PC-3 (cell line): ENCODE measurements around the gene YBX2. TPM values are rescaled to one million over a fixed set of nuclear protein-coding genes. Genes with fewer than 3 reads are reported as not detected.

Source experiments
- ATAC-seq: fragments of 200-7000 bp; cut with Tn5 transposase; 2 replicates; pipeline ENCODE4 v1.9.1; 2020; ENCODE audit warnings: mild to moderate bottlenecking, moderate library complexity
- BruUV-seq: library from RNA; stranded (reverse); fragments of 400-500 nt; replicated peaks from 2 replicates; lab custom pipeline; 2021; lab: Mats Ljungman, UMichigan
- CTCF ChIA-PET: fragments of 300-600 bp; sonication (Branson Sonifier 250); formaldehyde crosslinking; loops from one replicate; lab custom pipeline; 2022; ENCODE audit warnings: antibody characterized with exemption; lab: Charles Lee
- POLR2A ChIA-PET: fragments of 300-600 bp; sonication (Branson Sonifier 250); formaldehyde crosslinking; loops from one replicate; lab custom pipeline; 2022; ENCODE audit warnings: antibody characterized with exemption; ENCODE audit not compliant: unreplicated experiment; lab: Charles Lee
- DNase-seq: peaks from one replicate; pipeline ENCODE4 v3.0.0-alpha.2; 2015
- H2AFZ ChIP-seq: fragments of 300-600 bp; sonication (generic); 2 replicates; pipeline ENCODE4 v1.6.0; 2016; ENCODE audit warnings: antibody characterized with exemption, low read length
- H3F3A ChIP-seq: fragments of 300-600 bp; sonication (generic); one replicate; pipeline ENCODE4 v1.6.0; 2017; ENCODE audit warnings: antibody characterized with exemption, low read length, control low read depth, mild to moderate bottlenecking; ENCODE audit not compliant: unreplicated experiment
- H3K27ac ChIP-seq: fragments of 300-600 bp; sonication (generic); 2 replicates; pipeline ENCODE4 v1.5.1; 2016; ENCODE audit warnings: mild to moderate bottlenecking, low read length
- H3K27me3 ChIP-seq: fragments of 300-600 bp; sonication (generic); 2 replicates; pipeline ENCODE4 v1.6.1; 2016; ENCODE audit warnings: low read length, mixed read lengths
- H3K36me3 ChIP-seq: fragments of 300-600 bp; sonication (generic); 2 replicates; pipeline ENCODE4 v1.6.1; 2016; ENCODE audit warnings: low read depth, mixed run types, low read length, mixed read lengths
- H3K4me1 ChIP-seq: fragments of 300-600 bp; sonication (generic); 2 replicates; pipeline ENCODE4 v1.5.1; 2016; ENCODE audit warnings: low read length; ENCODE audit not compliant: insufficient read depth
- H3K4me2 ChIP-seq: fragments of 300-600 bp; sonication (generic); 2 replicates; pipeline ENCODE4 v1.6.0; 2016; ENCODE audit warnings: low read length
- H3K4me3 ChIP-seq: fragments of 300-600 bp; sonication (generic); 2 replicates; pipeline ENCODE4 v1.5.1; 2016; ENCODE audit warnings: mild to moderate bottlenecking, low read length, mixed read lengths
- H3K79me2 ChIP-seq: fragments of 300-600 bp; sonication (generic); 2 replicates; pipeline ENCODE4 v1.6.1; 2017; ENCODE audit warnings: low read length, mixed read lengths
- H3K9ac ChIP-seq: fragments of 300-600 bp; sonication (generic); 2 replicates; pipeline ENCODE4 v1.6.0; 2016; ENCODE audit warnings: mild to moderate bottlenecking, low read length
- H3K9me2 ChIP-seq: fragments of 300-600 bp; sonication (generic); replicated peaks from 2 replicates; pipeline ENCODE4 v1.6.1; 2016; ENCODE audit warnings: mixed run types, low read length, mixed read lengths
- H3K9me3 ChIP-seq: fragments of 300-600 bp; sonication (generic); 2 replicates; pipeline ENCODE4 v1.6.1; 2016; ENCODE audit warnings: low read length, mixed read lengths
- H4K20me1 ChIP-seq: fragments of 300-600 bp; sonication (generic); 2 replicates; pipeline ENCODE4 v1.6.1; 2016; ENCODE audit warnings: low read length, mixed read lengths
- CTCF ChIP-seq: fragments of 300-600 bp; sonication (generic); conservative IDR thresholded peaks from 2 replicates; pipeline ENCODE4 v1.5.1; 2017; ENCODE audit warnings: antibody characterized with exemption, low read depth, mild to moderate bottlenecking, low read length
- EZH2 ChIP-seq: fragments of 300-600 bp; sonication (generic); IDR thresholded peaks from one replicate; pipeline ENCODE4 v1.6.1; 2017; ENCODE audit warnings: antibody characterized with exemption, mild to moderate bottlenecking, low read length; ENCODE audit not compliant: unreplicated experiment
- EZH2phosphoT487 ChIP-seq: fragments of 300-600 bp; sonication (generic); IDR thresholded peaks from 2 replicates; pipeline ENCODE4 v1.6.1; 2018; ENCODE audit warnings: mild to moderate bottlenecking, antibody characterized with exemption, low read length, borderline replicate concordance
- intact Hi-C: fragments of 100-400 bp; cut with micrococcal nuclease; formaldehyde crosslinking; loops from 2 replicates; pipeline ENCODE4 v1.9.0; 2023
- total RNA-seq: library from RNA; depleted of rRNA; stranded (reverse); fragments of >200 nt; gene quantifications from 2 replicates; pipeline ENCODE4 v1.2.3, GENCODE V29; 2014

YBX2 gene
- total RNA-seq, 1 experiment from 2014 or later, result 1.1 TPM

- Histone ChIP-seq H3F3A (no peaks in the 10 kb centered on the region), H3K27me3 (no peaks in the 10 kb centered on the region), H3K36me3 (peaks cover 7% of the 10 kb centered on the region; the same call in 1 of the 2 replicates), H2AFZ (no peak overlapping the region), H3K79me2 (peaks cover 61% of the 10 kb centered on the region), H3K9ac (no peak overlapping the region), H4K20me1 (peaks cover 14% of the 10 kb centered on the region; the same call in 1 of the 2 replicates), H3K4me1 (peaks cover 27% of the 10 kb centered on the region), H3K9me2 (no peaks in the 10 kb centered on the region), H3K4me3 (no peak overlapping the region), H3K9me3 (no peaks in the 10 kb centered on the region), H3K27ac (no peak overlapping the region), H3K4me2 (peak overlapping the region; percentile 50)
- intact Hi-C loops, result no loop called here
- DNase-seq (peak; percentile 38), ATAC-seq (no peak)
- no TSS peak for BruUV-seq
- POLR2A ChIA-PET, result no interaction called here
- CTCF ChIA-PET, result interaction anchor here (0.6 kb wide), 1 partner anchor 178 kb away, joined by 3 read pairs; no protein-coding TSS in a partner anchor
- no peak for TF ChIP-seq EZH2phosphoT487
- no peak for TF ChIP-seq EZH2
- TF ChIP-seq CTCF, result no peak
Observed at GRCh38 chr17:7258731-7259554, 35.5 kb downstream of the YBX2 start.

GRCh38 chr17:7256766-7257456 lies 37.5 kb downstream of the YBX2 start:
- no peak overlapping the region for H3K4me2 ChIP-seq
- ATAC-seq, result no peak
- H3K9me2 ChIP-seq, result no peaks in the 10 kb centered on the region
- TF ChIP-seq EZH2 (no peak), EZH2phosphoT487 (no peak), CTCF (no peak)
- no peaks in the 10 kb centered on the region for H3K9me3 ChIP-seq
- H3K4me1 ChIP-seq, result peaks cover 25% of the 10 kb centered on the region
- POLR2A ChIA-PET, result no interaction called here
- intact Hi-C loops, result no loop called here
- no peak overlapping the region for H3K4me3 ChIP-seq
- no peaks in the 10 kb centered on the region for H3K27me3 ChIP-seq
- no peak overlapping the region for H3K9ac ChIP-seq
- H3F3A ChIP-seq, result no peaks in the 10 kb centered on the region
- H2AFZ ChIP-seq, result no peak overlapping the region
- H3K36me3 ChIP-seq, result peaks cover 7% of the 10 kb centered on the region; the same call in 1 of the 2 replicates
- H4K20me1 ChIP-seq, result peaks cover 14% of the 10 kb centered on the region; the same call in 1 of the 2 replicates
- no peak overlapping the region for H3K27ac ChIP-seq
- CTCF ChIA-PET, result no interaction called here
- BruUV-seq, result no TSS peak
- no peak for DNase-seq
- H3K79me2 ChIP-seq, result peaks cover 65% of the 10 kb centered on the region
